SKM-1 treated with dmso at 0.1 percent for 144 hours (cell line): ENCODE results near the gene ZNF101.
"Not testable (repeated sequence)": the region's sequence is repeated elsewhere in the genome, so short reads cannot be mapped to it uniquely, and the experiment has no call there.

Experiments
- DNase-seq: peaks from one replicate; lab custom pipeline; 2025; ENCODE audit not compliant: unreplicated experiment; lab: John Stamatoyannopoulos, UW

The ZNF101 gene

GRCh38 chr19:19659646-19660245 lies 8.9 kb upstream of the ZNF101 start:
- DNase-seq: no peak

- DNase-seq: no peak
Observed at GRCh38 chr19:19661141-19661674, 7.4 kb upstream of the ZNF101 start.

DNA sequence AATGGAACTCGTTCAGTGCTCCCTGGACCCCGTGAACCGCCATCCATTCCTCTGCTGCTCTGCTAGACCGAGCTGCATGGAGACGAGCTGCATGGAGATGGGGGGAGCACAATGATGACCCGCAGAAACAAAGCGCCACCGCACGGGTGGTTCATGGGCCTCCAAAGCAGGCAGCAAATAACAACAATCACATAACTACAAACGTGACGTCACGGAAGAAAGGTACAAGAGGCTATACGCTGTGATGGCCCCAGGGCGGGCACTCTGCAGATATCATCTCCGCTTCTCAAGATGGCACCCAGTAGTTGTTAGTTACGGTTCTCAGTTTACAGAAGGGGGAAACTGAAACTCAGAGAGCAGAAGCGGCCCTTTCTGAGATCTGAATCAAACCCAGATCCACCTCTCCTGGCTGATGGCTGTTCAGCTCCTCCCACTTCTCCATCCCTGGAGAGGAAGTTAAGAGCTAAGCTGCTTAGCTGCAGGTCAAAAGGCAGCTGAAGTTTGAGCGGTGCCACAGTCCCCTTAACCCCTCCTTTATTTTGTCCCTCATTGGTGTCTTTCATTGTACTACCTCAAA lies 6.9 kb upstream of the ZNF101 start:
- DNase-seq: peak; percentile 65

- no peak for DNase-seq
Observed at GRCh38 chr19:19662344-19662743, 6.3 kb upstream of the ZNF101 start.

GRCh38 chr19:19662871-19663255 lies 5.8 kb upstream of the ZNF101 start:
- peak; percentile 19 for DNase-seq

DNA sequence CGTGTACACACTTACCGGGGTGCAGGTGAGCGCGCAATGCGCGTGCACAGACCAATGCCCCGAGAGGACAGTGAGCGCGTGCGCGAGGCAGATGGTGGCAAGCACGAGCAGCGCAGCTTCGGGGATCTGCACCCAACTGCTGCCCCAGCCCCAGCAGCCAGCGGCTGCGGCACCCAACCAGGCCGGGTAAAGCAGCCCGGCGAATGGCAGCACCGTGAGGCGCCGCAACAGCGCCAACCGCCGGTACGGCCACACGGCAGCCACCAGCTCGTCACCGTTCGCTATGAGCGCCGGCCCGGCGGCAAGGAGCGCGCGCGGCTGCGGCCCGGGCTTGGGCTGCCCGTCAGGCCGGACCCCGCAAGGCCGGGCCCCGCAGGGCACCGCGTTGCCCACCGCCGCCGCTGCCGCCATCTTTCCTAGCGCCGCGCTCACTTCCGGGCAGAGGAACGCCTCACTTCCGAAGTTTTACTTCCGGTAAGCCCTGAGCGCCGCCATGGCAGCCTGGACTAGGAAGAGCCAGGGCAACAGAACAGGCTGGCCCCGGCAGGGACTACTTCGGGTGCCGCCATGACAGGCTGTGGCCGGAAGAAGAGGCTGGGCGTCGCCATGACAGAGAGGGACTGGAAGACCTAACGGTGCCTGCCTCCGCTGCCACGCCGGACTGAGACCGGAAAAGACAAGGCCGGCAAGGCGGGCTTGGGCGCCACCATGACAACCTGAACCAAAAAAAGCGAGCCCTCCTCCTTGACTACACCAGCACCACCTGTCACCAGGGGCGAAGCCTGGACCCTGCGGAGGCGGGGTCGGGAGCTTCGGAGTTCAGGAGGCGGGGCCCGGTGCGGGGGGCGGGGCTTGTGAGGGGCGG lies 5.2 kb upstream of the ZNF101 start, which contains the start of gene ATP13A1:
Gene ATP13A1, minus strand, starts transcription at position 421 of the 865 bp plus-strand sequence. Its CDS starts 10 bp downstream, at position 411.
- DNase-seq: peak; percentile 95

DNA sequence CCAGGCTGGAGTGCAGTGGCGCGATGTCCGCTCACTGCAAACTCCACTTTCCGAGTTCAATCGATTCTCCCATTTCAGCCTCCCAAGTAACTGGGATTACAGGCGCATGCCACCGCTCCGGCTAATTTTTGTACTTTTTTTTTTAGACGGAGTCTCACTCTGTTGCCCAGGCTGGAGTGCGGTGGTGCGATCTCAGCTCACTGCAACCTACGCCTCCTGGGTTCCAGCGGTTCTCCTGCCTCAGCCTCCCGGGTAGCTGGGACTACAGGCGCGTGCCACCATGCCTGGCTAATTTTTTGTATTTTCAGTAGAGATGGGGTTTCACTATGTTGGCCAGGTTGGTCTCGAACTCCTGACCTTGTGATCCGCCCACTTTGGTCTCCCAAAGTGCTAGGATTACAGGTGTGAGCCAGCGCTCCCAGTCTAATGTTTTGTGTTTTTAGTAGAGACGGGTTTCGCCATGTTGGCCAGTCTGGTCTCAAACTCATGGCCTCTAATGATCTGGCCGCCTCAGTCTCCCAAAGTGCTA lies 3.2 kb upstream of the ZNF101 start:
- not testable (repeated sequence) for DNase-seq

GRCh38 chr19:19670070-19670551 lies 1.5 kb downstream of the ZNF101 start:
- no peak for DNase-seq

DNA sequence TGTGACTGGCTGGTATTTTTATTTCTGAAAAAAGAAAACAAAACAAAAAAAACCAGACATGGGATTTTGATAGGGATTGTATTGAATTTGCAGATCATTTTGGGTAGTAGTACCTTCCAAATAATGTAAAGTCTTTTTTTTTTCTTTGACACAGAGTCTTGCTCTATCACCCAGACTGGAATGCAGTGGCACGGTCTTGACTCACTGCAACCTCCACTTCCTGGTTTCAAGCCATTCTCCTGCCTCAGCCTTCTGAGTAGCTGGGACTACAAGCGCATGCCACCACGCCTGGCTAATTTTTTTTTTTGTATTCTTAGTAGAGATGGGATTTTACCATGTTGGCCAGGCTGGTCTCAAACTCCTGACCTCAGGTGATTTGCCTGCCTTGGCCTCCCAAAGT lies 4.2 kb downstream of the ZNF101 start:
- no peak for DNase-seq

DNA sequence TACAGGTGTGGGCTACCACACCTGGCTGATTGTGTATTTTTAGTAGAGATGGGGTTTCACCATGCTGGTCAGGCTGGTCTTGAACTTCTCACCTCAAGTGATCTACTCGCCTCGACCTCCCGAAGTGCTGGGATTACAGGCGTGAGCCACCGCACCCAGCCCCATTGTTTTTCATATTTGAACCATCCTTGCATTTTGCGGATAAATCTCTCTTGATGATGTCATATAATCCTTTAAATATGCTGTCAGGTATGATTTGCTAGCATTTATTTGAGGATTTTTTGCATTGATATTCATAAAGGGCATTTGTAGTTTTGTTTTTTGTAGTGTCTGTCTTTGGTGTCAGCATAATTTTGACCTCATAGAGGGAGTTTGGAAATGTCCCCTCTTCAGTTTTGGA lies 5.7 kb downstream of the ZNF101 start:
- DNase-seq: no peak

- DNase-seq: no peak
Observed at GRCh38 chr19:19677579-19677978, 8.9 kb downstream of the ZNF101 start.

GRCh38 chr19:19679176-19680073 lies 10.8 kb downstream of the ZNF101 start:
- DNase-seq: no peak

DNA sequence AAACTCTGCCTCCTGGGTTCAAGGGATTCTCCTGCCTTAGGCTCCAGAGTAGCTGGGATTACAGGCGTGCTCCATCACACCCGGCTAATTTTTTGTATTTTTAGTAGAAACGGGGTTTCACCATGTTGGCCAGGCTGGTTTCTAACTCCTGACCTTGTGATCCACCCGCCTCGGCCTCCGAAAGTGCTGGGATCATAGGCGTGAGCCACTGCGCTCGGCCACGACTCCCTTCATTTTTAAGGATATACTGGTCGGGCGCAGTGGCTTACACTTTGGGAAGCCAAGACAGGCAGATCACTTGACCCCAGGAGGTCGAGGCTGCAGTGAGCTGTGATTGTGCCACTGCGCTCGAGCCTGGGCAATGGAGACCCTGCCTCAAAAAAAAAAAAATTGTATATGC lies 17.5 kb downstream of the ZNF101 start:
- not testable (repeated sequence) for DNase-seq

GRCh38 chr19:19686580-19686979 lies 17.9 kb downstream of the ZNF101 start:
- no peak for DNase-seq

DNA sequence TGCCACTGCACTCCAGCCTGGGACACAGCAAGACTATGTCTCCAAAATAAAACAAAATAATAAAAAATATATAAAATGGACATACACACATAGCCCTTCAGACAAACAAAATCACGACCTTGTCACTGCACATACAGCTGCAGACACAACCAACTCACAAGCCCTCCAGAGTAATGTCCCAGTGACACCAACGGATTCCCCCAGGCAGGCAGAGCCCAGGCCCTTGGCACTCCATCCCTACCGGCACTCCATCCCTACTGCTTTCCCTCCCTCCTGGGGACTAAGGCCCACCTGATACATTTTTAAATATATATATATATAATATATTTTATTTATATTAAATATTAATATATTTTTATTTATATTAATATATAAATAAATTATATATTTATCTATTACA lies 18.5 kb downstream of the ZNF101 start:
- DNase-seq: peak; percentile 15

DNA sequence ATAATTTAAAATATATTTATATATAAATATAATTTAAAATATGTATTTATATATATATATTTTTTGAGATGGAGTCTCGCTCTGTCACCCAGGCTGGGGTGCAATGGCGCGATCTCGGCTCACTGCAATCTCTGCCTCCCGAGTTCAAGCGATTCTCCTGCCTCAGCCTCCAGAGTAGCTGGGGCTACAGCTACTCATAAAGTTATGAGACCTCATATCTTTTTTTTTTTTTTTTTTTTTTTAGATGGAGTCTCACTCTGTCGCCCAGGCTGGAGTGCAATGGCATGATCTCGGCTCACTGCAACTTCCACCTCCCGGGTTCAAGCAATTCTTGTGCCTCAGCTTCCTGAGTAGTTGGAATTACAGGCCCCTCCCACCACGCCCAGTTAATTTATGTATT lies 20.4 kb downstream of the ZNF101 start:
- not testable (repeated sequence) for DNase-seq

GRCh38 chr19:19691683-19692082 lies 23.0 kb downstream of the ZNF101 start:
- DNase-seq: no peak

GRCh38 chr19:19696386-19696785 lies 27.7 kb downstream of the ZNF101 start:
- no peak for DNase-seq

DNA sequence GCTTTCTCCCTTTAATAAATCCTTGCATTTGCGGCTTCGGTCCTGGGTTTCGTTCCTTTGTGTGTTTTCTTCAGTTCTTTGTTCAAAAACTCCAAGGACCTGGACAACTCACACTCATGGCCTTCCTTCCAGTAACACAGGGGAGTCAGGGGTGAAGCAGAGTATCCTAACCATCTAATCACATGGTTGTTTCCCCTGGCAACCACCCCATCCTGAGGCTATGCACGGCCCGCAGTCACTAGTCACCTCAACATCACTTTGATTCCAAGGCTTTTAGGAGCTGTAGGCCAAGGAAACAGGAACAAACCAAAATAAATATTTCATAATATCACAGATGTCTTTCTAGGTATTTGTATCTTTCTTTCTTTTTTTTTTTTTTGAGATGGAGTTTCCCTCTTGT lies 28.9 kb downstream of the ZNF101 start:
- DNase-seq: no peak

- DNase-seq: not testable (repeated sequence)
Observed at GRCh38 chr19:19700493-19700892, 31.9 kb downstream of the ZNF101 start.
